Measurements from ENCODE around the gene PARPBP.
"Not testable (repeated sequence)": the region's sequence is repeated elsewhere in the genome, so short reads cannot be mapped to it uniquely, and the experiment has no call there.

Gene PARPBP

GRCh38 chr12:102155206-102155605 is 35.2 kb downstream of the PARPBP start:
- not testable (repeated sequence) for DNase-seq

DNA sequence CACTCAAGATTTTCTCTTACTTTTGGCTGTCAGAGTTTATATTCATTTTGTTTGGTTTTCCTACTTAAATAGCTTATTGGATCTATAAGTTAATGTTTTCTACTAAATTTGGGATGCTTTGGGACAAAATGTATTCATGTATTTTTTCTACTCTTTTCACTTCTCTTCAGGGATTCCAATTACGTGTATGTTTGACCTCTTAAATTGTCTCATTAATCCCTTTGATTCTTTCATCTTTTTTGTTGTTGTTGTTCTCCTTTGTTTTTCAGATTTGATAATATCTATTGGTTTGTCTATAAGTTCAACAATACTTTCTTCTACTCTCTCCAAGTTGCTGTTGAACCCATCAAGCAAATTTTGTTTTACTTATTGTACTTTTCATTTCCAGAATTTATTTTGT is 43.4 kb downstream of the PARPBP start:
- DNase-seq, result no peak

- DNase-seq, result no peak
Measured at GRCh38 chr12:102167821-102168604, 48.0 kb downstream of the PARPBP start.

DNA sequence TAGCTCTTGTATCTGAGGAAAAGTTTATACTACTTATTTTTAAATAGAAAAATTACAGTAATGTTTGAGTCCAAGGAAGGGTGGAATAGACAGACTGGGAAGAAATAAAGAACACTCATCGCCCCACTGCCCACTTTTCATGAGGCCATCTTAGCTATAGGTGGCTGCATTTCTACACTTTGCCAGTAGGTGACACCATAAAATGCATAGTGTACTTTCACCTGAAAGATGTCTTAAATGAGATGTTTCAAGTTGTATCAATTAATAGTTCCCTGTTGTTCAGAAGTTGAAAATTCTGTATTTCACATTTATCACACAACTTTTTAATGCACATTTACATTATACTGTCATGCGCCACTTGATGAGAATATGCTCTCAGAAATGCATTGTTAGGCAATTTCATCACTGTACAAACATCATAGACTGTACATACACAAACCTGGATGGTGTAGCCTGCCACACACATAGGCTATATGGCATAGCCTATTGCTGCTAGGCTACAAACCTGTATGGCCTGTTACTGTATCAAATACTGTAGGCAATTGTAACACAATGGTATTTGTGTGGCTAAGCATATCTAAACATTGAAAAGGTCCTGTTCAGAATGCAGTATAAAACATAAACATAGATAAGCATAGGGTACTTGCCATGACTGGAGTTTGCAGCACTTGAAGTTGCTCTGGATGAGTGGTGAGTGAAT is 50.1 kb downstream of the PARPBP start:
- no peak for DNase-seq

DNA sequence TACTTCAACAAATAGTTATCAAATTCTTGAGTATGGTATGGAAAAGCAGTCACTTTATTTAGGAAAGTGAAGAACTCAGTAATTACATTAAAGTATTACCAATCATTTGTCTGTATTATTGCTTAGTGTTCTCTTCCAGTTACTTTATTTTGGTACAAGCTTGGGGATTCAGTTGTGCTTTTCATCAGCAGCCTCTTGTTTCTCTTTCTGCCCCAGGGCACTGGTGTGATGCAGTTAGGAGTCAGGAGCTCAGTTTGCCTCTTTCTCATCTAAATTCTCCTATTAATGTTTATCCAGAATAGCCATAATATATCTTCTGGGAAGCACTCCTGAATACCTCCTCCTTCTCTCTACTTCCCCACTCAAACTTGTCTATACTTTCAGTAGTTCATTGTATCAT is 52.0 kb downstream of the PARPBP start:
- DNase-seq, result no peak

DNA sequence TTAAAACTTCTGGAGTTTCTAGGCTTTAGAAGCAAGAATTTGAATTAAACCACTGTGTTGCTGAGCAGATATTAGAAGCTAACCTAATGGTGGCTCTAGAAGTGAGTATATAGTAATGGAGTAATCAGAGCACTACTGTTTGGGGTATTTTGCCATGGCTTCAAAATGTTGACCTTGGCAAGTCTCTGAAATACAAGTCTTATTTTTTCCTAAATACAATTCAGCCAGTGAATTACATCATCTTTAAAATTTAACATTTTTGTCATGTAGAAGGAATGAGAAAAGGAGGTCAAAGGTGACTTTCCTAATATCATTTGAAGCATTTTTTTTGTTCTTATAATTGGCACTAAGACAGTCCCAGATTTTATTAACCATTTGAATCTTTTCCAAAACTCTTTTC is 52.5 kb downstream of the PARPBP start:
- DNase-seq, result no peak

DNA sequence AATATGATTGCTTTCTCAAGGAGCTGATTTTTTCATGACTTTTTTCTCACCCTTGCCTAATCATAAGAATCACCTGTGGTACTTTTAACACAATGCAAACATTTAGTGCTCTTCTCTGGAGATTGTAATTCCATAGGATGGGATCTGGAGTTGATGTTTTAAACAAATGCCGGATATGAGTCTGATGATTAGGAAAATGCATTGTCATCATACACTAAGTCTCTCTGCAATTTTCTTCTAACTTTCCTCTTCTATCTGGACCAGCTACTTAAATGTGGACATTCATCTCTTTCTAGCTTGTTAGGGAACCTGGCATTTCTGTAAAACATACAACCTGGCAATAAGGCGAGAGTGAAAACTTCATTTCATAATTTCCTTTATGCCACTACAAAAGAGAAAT is 54.1 kb downstream of the PARPBP start:
- DNase-seq, result no peak

DNA sequence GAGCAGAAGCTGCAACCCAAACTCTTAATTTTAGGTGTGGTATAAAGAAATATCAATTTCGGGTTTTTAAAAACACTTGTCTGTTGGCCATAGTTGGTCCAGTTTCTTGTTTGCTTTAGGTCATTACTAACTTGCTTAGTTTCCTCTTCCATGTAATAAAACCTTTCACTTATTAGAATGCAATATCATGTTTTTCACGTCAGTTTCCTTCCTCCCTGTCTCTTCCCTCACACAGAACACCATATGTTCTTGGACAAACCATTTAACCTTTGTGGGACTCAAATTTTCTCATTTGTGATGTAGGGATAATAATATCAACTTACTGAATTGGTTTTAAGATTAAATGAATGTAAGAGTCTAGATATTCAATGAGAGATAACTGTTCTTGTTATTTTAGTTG is 54.8 kb downstream of the PARPBP start:
- DNase-seq, result no peak

DNA sequence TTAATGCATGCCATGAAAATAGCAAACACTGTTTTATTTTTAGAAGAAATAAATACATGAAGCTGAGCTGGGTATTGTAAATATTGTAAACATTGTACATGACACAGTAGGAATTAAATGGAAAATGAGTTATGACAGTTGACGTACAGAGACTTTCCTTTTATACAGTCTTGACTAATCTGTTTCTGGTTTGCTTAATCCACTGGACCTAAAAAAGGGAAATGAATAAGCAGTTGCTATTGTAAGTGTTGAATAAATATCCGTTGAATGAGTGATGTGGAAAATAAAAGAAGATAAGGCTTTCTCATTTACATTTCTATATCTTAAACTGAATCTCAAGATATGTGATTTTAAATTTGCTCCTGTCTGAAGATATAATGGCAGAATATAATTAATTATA is 62.7 kb downstream of the PARPBP start:
- DNase-seq, result no peak

GRCh38 chr12:102195826-102196225 is 75.8 kb downstream of the PARPBP start:
- DNase-seq, result no peak

- DNase-seq, result no peak
Measured at GRCh38 chr12:102197789-102198188, 77.8 kb downstream of the PARPBP start, which contains the start of gene PMCH. PMCH (minus strand) TSS chr12:102197833; CDS start chr12:102197770, 63 bp downstream.

DNA sequence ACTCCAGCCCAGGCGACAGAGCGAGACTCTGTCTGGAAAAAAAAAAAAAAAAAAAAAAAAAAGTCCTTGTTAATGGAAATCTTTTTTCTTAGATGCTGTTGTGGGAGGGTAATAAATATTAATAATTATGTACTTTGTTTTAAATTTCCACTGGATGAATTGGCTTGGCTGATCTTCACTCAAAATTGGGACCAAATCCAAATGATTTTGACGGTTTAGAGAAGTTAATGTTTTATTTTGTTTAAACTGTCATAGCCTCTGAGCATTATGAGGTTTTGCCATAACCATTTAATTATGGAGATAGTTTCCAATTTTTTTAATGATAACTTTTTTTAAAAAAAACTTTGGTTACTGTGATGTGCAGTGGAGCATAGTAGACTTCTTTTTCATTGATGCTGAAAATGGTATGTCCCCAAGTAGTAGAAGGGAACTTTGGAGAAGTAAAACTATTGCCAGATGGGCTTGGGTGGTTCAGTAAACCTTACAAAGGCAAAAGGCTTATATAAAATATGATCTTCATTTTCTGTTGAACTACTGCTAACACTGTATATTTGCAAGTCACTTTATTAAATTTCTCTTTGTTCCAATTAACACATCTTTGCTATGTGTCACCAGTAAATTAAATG is 81.6 kb downstream of the PARPBP start:
- DNase-seq, result no peak

GRCh38 chr12:102202556-102202955 is 82.6 kb downstream of the PARPBP start:
- no peak for DNase-seq

DNA sequence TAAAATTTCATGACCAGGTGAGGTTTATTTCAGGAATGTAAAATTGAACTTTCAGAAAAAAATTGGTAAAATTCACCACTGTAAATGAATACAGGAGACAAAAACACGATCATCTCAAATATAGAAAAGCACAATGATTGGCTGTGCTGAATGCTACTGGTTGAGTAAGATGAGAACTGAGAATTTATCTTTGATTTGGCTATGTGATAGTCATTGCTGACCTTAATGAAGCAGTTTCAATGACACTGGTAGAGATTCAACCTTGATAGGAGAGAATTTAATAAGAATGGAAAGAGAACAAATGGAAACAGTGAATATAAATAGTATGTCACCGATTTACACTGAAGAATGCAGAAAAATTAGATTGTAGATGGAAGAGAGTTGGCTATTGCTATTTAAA is 84.0 kb downstream of the PARPBP start:
- DNase-seq, result no peak

DNA sequence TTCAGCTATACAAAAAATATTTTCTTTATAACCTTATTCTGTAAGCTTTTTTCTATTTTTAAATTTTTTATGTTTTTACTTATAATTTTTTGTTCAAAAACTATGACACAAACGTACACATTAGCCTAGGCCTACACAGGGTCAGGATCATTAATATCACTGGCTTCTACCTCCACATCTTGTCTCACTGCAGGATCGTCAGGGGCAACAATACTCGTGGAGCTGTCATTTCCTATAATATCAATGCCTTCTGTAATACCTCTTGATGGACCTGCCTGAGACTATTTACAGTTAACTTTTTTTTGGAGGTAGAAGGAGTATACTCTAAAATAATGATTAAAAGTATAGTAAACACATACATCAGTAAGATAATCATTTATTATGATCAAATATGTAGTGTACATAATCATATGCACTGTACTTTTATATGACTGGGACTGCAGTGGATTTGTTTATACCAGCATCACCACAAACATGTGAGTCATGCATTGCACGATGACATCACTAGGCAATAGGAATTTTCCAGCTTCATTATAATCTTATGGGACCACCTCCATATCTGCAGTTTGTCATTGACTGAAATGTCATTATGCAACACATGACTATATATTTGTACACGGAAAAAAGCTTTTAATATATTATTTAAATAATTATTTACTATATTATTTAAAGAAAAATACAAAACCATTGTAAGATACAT is 96.2 kb downstream of the PARPBP start:
- no peak for DNase-seq

- DNase-seq, result no peak
Measured at GRCh38 chr12:102220736-102221135, 100.8 kb downstream of the PARPBP start.

DNA sequence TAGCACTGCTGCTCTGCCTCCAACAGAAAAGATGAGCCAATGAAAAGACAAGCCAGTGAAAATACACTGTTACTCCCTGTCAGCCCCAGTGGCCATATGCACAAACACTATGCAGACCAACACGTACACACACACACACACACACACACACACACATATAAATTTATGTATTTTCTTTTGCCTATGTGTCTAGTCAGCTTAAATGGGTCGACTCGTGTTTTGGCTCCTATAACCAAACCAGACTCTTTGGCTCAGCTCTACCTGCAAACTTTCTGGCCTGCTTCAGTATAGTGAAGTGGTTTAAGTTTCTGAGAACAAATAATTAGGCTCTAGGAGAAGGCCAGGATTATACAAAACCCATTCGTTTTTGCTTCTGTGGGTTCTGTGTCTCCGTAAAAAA is 108.0 kb downstream of the PARPBP start:
- DNase-seq, result no peak

DNA sequence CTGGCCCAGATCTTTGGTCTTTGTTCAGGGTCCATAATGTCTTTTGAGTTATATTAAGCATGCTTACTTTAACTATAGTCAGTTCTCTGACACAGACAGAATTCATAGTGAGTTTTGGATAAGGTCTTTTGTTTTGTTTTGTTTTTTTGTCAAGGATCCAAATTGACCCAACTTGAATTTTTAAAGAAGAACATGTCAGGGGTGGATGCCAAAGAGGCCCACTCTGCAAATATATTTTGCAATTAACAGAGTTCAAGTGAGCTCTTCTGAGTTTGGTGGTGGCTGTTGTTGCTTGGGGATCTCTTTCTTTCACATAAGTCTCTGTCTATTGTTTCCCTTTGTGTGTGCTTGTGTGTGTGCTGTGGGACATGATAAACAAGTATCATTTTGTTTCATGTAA is 112.1 kb downstream of the PARPBP start:
- DNase-seq, result no peak

- DNase-seq, result no peak
Measured at GRCh38 chr12:102232446-102232845, 112.5 kb downstream of the PARPBP start.

- no peak for DNase-seq
Measured at GRCh38 chr12:102234599-102234998, 114.6 kb downstream of the PARPBP start.

GRCh38 chr12:102240859-102241258 is 120.9 kb downstream of the PARPBP start:
- not testable (repeated sequence) for DNase-seq

Data from NCI-H1092 (cell line).